ENCODE results near the gene PRAMEF15.
"Not testable (repeated sequence)": the region's sequence is repeated elsewhere in the genome, so short reads cannot be mapped to it uniquely, and the experiment has no call there.

- TF ChIP-seq CTCF (conservative IDR thresholded peaks at IDR 0.05; ENCODE audit: low read length); EZH2phosphoT487 (IDR thresholded peaks at IDR 0.05; ENCODE audit: borderline replicate concordance): not testable (repeated sequence)
Measured at GRCh38 chr1:13342496-13342895, 27.1 kb downstream of the PRAMEF15 start.

Measured in Loucy (cell line).